Measurements from ENCODE around the gene SMIM44.
"Not testable (repeated sequence)": the region's sequence is repeated elsewhere in the genome, so short reads cannot be mapped to it uniquely, and the experiment has no call there.

Gene SMIM44

GRCh38 chr19:3516675-3517207 is 33.5 kb upstream of the SMIM44 start:
- DNase-seq = peak; percentile 62 to 70

GRCh38 chr19:3515891-3516422 is 32.7 kb upstream of the SMIM44 start:
- no peak for DNase-seq

DNA sequence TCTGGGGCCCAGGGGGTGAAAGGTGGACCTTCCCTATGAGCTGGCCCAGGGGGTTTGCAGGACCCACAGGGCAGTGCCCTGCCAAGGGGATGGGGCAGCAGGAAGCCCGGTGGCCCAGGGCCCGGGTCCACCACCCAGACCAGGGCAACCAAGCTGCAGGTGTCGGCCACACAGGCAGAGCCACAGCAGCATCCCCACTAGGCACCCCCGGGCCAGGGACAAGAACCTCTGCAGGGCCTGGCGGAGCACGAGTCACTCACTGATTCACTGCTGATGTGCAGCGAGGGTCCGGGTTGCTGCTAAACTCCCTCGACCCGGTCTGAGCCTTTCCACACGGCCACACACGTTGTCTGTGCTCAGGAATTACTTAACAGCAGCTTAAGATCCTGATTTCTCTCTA is 31.7 kb upstream of the SMIM44 start:
- DNase-seq = no peak

DNA sequence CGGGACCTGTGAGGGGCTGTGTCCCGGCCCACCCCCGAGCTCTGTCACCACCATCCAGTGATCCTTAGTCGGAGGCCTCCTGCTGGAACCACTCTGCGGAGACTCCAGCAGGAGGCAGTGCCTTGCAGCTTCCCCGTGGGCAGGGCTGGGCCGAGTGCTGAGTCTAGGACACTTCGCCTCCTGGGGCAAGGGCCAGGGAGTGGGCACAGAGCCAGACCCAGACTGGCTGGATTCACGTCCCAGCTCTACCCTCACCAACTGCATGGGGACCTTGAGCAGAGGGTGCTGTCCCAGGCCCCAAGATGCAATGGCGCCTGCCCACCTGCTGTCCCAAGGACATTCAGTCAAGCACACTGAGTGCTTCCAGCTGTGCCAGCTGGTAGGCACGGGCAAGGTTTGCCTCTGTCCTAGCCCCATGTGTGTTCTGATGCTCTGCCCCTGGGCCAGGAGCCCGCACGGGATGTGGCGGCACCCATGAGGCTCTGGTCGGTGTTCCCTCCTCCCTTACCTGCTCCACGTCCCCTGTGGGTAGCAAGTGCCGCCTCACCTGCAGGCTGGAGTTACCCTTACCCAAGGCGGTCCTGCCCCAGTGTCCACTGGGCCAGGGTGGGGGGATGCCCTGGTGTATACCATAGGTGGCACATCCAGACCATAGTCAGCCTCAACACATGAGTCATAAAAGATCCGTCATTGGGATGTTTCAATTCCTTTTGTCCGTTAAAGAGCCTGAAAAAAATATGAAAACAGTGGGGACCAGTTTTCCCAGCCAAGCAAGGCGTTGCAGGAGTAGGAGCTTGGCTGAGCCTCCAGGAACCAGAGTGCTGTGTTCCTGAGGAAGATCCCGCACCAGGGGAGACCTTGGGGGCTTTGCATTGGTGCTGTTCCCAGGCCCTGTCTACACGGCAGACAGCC is 30.2 kb upstream of the SMIM44 start:
- no peak for DNase-seq

GRCh38 chr19:3512562-3513228 is 29.5 kb upstream of the SMIM44 start:
- no peak for DNase-seq

DNA sequence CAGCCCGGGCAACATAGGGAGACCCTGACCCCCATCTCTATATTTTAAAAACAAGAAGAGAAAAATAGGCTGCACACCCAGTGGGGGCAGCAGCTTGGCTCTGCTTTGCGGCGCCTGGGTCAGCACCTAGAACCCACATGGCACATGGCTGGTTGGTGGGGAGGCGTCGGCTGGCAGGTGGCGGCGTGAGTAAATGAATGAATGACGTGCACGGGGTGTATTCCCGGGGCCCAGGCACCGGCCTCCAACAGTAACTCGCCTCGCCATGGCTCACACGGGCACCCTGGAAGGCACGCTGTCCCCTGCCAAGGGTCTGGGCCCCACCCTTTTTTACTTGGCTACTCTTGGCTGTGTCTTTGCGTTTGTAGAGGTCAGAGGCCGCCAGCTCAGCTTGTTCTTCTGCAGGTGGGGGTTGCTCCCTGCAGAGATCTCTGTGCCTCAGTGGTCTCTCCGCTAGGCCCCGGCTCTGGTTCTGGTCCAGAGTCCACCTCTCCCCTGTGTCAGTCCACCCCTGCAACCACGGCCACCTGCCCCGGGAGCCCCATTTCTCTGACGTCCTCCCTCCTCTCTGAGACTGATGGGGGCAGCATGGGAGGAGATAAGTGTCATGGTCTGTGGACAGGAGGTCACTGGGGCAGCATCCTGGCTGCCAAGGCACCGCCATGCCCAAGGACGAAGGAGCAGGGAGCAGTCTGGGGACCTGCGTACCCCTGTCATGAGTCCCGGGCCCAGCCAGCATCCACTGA is 28.4 kb upstream of the SMIM44 start:
- DNase-seq = no peak

DNA sequence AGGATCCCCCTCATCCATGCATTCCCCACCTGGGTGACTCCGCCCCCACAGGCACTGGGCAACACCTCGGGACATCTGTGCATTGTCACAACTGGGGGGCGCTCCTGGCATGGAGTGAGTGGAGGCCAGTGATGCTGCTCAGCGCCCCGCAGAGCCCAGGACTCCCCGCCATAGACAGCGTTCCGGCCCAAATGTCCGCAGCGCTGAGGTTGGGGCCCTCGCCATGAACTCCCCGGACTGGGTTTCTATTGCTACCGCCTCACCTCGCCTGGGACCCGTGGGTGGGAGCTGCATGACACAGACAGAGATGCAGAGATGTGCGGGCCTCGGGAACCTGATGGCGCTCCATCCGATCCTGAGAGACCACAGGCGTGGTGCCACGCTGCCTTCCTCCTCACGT is 27.5 kb upstream of the SMIM44 start:
- DNase-seq = no peak

DNA sequence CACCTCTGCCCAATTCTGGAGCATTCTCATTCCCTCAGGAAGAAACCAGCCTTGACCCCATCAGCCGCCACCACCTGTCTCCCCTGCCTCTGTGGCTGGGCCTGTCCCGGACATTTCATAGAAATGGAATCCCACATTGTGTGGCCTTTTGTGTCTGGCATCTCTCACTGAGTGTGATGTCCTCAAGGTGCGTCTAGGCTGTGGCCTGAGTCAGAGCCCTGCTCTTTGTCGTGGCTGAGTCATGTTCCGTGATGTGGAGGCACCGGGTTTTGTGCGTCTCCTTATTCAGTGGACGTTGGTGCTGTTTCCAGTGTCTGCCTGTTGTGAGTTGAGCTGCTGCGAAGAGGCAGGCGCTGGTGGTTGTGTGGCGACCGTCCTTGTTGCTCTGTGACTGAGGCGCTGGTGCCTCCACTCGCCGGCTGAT is 26.3 kb upstream of the SMIM44 start:
- no peak for DNase-seq

GRCh38 chr19:3508771-3509535 is 25.7 kb upstream of the SMIM44 start:
- no peak for DNase-seq

- DNase-seq = not testable (repeated sequence)
Observed at GRCh38 chr19:3508121-3508661, 24.9 kb upstream of the SMIM44 start.

- peak; percentile 50 to 60 for DNase-seq
Observed at GRCh38 chr19:3507371-3508120, 24.3 kb upstream of the SMIM44 start.

DNA sequence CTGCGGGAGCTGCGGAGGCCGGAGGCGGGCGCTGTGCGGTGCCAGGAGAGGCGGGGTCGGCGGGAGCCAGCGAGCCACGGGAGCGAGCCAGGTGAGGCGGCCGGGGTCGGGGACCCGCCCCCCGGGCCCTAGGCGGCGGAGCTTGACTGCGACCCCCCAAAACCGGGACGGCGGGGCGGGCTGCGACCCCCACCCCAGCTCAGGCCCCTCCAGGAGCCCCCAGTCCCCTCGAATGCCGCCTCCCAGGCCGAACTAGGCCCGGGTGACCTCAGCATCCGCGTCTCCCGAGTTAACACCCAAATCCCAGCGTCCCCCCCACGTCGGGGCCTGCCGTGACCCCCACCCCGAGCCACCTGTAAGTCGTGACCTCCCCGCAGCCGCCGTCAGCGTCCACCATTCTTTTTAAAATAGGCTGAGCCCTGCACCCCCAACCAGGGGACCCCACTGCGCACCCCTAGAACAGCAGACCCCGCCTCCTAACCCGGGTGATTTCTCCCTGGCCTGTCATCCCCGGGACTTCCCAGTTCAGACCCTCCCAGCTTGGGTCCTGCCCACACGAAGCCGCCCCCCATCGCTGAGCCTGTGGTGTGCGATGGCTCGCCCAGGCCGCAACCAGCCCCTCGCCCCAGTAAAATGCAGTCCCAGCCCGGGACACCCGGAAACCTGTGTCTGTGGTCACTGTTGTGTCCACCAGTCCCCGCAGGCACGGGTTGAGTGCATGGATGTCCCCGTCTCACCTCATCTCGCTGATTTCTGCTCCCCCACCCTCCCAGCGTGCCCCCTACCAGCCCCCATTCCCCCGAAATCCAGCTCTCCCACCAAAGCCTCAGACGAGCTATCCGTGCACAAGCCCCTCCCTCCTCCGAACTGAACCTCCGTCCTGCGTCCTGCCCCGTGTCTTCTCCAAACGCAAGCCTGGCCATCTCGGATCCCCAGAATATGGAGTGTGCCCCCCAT is 23.4 kb upstream of the SMIM44 start:
- DNase-seq = peak; percentile 59 to 64

DNA sequence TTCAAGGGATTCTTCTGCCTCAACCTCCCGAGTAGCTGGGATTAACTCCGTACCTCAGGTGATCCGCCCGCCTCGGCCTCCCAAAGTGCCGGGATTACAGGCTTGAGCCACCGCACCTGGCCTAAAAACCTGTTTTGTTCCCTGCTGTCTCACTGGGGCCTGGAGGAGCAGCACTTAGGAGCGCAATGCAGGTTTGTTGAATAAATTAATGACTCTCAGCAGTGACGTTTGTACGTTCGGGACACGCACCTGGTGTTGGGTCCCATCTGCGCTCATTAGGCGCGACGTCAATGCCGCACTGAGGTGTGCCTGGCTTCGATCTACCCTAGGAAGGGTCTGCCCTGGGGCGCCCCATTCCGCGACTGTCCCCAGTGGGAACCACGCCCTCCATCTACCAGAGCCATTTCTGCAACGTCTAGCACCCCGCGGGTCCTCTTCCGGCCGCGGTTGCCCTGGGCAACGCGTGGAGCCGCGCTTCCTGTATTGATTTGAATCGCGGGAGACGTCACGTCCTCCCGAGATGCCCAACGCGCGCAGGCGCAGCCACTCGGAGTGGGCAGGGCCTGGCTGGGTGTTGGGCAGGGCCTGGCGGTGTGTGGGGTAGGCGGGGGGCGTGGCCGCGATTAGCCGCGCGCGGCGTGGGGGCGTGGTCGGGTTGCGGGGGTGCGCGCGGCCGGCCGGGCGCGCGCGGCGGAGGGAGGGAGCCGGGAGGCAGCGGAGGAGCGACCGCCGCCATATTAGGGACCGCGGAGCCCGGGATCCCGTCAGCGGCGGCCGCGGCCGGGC is 22.6 kb upstream of the SMIM44 start, which contains the start of gene FZR1:
Gene FZR1, plus strand, starts transcription at position 714 of the 786 bp plus-strand sequence. CDS start 16,679 bp downstream, outside the sequence.
- peak; percentile 100 for DNase-seq

DNA sequence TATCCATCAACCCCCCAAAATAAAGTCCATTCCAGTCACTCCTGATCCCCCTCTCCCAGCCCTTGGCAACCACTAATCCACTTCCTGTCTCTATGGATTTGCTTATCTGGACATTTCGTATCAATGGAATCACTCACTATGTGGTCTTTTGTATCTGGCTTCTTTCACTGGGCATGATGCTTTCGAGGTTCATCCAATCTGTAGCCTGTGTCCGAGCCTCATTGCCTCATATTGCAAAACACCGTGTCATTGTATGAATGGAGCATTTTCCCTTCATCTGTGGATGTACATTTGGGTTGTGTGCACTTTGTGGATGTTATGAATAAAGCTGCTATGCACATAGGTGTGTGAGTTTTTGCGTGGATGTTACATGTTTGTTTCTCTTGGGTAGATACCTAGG is 21.5 kb upstream of the SMIM44 start:
- DNase-seq = no peak

DNA sequence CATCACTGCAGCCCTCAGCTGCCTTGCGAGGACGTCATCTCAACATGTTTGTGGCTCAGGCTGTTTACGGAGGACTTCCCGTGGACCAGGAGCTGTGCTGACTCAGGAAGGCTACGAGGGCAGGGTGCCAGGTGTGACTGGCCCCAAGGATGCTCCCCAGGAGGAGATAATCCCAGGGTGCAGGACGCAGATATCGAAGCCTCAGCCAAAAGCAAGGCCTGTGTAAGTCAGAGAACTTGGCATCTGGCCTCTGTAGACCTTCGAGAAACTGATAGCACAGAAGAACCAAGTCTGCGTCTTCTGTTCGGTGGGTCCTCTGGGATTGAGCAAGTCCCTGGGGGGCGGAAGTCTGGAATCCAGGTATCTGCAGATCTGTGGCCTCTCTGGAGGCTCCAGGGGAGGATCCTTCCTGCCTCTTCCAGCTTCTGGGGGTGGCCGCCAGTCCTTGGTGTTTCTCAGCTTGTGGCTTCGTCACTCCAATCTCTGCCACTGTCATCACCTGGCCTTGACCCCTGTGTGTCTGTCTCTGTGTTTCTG is 19.9 kb upstream of the SMIM44 start:
- DNase-seq = no peak

DNA sequence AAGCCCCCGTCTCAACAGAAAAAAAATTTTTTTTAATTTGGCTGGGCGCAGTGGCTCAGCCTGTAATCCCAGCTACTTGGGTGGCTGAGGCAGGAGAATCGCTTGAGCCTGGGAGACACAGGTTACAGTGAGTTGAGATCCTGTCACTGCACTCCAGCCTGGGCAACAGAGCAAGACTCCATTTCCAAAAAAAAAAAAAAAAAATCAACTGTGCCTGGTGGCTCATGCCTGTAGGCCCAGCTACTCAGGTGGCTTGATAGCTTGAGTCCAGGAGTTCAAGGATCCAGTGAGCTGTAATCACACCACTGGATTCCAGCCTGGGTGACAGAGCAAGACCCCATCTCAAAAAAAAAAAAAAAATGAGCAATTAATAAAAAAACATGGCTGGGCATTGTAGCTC is 18.5 kb upstream of the SMIM44 start:
- DNase-seq = no peak

- DNase-seq = peak; percentile 96 to 97
Observed at GRCh38 chr19:3500429-3501101, 17.3 kb upstream of the SMIM44 start, which contains the start of gene DOHH. Gene DOHH (minus strand): TSS chr19:3500674. CDS start chr19:3496814, 3,860 bp downstream.

All from CD4-positive, alpha-beta T cell treated with Interleukin-1 beta for 1 hour (primary cell).